ENCODE measurements around the gene PLAGL1.

Gene PLAGL1

DNA sequence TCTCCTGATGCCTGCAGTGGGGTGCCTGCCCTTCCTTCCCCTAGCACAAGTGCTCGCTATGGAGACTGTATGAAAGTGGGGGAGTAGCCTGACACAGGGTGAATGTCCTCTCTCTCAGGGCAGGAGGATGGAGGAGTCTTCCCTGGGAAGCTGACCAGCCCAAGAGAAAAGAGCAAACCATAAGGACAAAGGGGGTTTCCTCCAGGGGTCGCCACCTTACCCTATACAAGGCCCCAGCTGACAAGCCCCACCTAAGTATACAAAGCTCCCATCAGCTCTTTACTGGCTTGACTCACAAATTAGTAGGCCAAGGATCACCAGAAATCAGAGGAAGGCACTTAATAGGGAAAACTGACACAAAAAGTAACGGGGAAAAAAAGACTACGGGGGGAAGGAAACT, 54.1 kb downstream of the PLAGL1 start:
- Histone ChIP-seq H4K20me1 (ENCODE audit: insufficient read depth, low read length, poor library complexity, severe bottlenecking) (no peaks in the 10 kb centered on the region), H3K9me2 (replicated peaks; ENCODE audit: low read depth, low read length) (no peaks in the 10 kb centered on the region), H3K27me3 (ENCODE audit: insufficient read depth, low read length, poor library complexity, severe bottlenecking) (no peaks in the 10 kb centered on the region), H3K4me2 (ENCODE audit: low read depth, low read length, poor library complexity, severe bottlenecking) (no peak overlapping the region), H3K79me2 (ENCODE audit: insufficient read depth, low read length) (no peaks in the 10 kb centered on the region), H3K9me3 (ENCODE audit: insufficient read depth, low read depth, low read length) (no peaks in the 10 kb centered on the region), H2AFZ (ENCODE audit: low read length) (no peak overlapping the region), H3K9ac (ENCODE audit: low read depth, low read length, poor library complexity, severe bottlenecking) (no peak overlapping the region), H3K4me3 (ENCODE audit: low read length, poor library complexity, severe bottlenecking) (no peak overlapping the region), H3F3A (ENCODE audit: low read depth) (no peaks in the 10 kb centered on the region), H3K4me1 (ENCODE audit: insufficient read depth, low read length, poor library complexity, severe bottlenecking) (peaks cover 14% of the 10 kb centered on the region), H3K36me3 (ENCODE audit: insufficient read depth, low read length) (no peaks in the 10 kb centered on the region)
- TF ChIP-seq, protein P1, sequence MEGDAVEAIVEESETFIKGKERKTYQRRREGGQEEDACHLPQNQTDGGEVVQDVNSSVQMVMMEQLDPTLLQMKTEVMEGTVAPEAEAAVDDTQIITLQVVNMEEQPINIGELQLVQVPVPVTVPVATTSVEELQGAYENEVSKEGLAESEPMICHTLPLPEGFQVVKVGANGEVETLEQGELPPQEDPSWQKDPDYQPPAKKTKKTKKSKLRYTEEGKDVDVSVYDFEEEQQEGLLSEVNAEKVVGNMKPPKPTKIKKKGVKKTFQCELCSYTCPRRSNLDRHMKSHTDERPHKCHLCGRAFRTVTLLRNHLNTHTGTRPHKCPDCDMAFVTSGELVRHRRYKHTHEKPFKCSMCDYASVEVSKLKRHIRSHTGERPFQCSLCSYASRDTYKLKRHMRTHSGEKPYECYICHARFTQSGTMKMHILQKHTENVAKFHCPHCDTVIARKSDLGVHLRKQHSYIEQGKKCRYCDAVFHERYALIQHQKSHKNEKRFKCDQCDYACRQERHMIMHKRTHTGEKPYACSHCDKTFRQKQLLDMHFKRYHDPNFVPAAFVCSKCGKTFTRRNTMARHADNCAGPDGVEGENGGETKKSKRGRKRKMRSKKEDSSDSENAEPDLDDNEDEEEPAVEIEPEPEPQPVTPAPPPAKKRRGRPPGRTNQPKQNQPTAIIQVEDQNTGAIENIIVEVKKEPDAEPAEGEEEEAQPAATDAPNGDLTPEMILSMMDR (conservative IDR thresholded peaks at IDR 0.05; ENCODE audit: low read length) = peak; percentile 49
- TF ChIP-seq EZH2phosphoT487 (IDR thresholded peaks at IDR 0.05; ENCODE audit: borderline replicate concordance) = no peak

DNA sequence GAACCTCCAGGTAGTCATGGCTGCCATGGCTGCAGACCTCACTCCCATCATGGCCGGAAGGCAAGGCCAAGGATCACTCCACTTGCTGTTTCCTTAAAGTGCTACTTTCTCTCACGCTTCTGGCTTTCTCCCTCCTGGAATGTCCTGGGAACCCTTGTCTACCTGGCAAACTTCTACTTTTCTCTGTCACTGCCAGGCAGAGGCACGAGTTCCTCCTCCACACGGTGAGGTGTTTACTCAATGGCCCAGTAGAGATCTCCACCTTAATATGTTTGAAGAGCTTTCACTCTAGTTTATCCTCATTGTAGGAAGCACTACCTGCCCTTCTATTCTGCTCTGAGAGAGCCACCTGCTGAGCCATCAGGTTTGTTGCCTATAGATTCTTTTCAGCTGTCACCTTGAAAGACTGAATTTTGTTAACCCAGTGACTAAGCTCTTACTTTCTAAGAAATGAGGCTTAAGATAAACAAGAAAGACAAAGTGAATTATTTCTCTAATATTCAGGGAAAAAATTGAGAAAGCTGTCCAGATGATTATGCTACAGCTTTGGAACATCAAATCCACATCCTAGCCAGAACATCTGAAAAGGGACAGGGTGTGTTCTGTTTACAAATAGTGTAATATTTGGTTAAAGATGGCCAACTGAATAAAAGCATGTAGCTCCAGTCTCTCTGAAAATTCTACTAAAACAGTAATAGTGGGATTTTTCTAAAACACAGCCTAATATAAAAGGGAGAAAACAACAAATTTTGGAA, 54.9 kb downstream of the PLAGL1 start:
- Histone ChIP-seq H3K27me3 (ENCODE audit: insufficient read depth, low read length, poor library complexity, severe bottlenecking) (no peaks in the 10 kb centered on the region), H3K4me2 (ENCODE audit: low read depth, low read length, poor library complexity, severe bottlenecking) (no peak overlapping the region), H3K9me3 (ENCODE audit: insufficient read depth, low read depth, low read length) (no peaks in the 10 kb centered on the region)

GRCh38 chr6:143952060-143952778, 55.8 kb downstream of the PLAGL1 start:
- TF ChIP-seq, protein P1 (conservative IDR thresholded peaks at IDR 0.05; ENCODE audit: low read length) = no peak
- no peak for TF ChIP-seq EZH2phosphoT487 (IDR thresholded peaks at IDR 0.05; ENCODE audit: borderline replicate concordance)
- Histone ChIP-seq H4K20me1 (ENCODE audit: insufficient read depth, low read length, poor library complexity, severe bottlenecking) (no peaks in the 10 kb centered on the region), H3K9me2 (replicated peaks; ENCODE audit: low read depth, low read length) (no peaks in the 10 kb centered on the region), H3K27me3 (ENCODE audit: insufficient read depth, low read length, poor library complexity, severe bottlenecking) (no peaks in the 10 kb centered on the region), H3K36me3 (ENCODE audit: insufficient read depth, low read length) (peaks cover 5% of the 10 kb centered on the region; the same call in 1 of the 2 replicates), H3K4me1 (ENCODE audit: insufficient read depth, low read length, poor library complexity, severe bottlenecking) (peaks cover 14% of the 10 kb centered on the region), H3K4me3 (ENCODE audit: low read length, poor library complexity, severe bottlenecking) (no peak overlapping the region), H3K9me3 (ENCODE audit: insufficient read depth, low read depth, low read length) (no peaks in the 10 kb centered on the region), H3K4me2 (ENCODE audit: low read depth, low read length, poor library complexity, severe bottlenecking) (no peak overlapping the region), H3F3A (ENCODE audit: low read depth) (no peaks in the 10 kb centered on the region), H3K9ac (ENCODE audit: low read depth, low read length, poor library complexity, severe bottlenecking) (no peak overlapping the region), H2AFZ (ENCODE audit: low read length) (no peak overlapping the region), H3K79me2 (ENCODE audit: insufficient read depth, low read length) (no peaks in the 10 kb centered on the region)

More for the DNA sequence above, 54.9 kb downstream of the PLAGL1 start:
- H3K36me3 ChIP-seq (ENCODE audit: insufficient read depth, low read length) = no peaks in the 10 kb centered on the region
- H4K20me1 ChIP-seq (ENCODE audit: insufficient read depth, low read length, poor library complexity, severe bottlenecking) = no peaks in the 10 kb centered on the region
- no peak overlapping the region for H3K9ac ChIP-seq (ENCODE audit: low read depth, low read length, poor library complexity, severe bottlenecking)
- no peak overlapping the region for H3K4me3 ChIP-seq (ENCODE audit: low read length, poor library complexity, severe bottlenecking)
- TF ChIP-seq, protein P1 (conservative IDR thresholded peaks at IDR 0.05; ENCODE audit: low read length) = no peak
- TF ChIP-seq EZH2phosphoT487 (IDR thresholded peaks at IDR 0.05; ENCODE audit: borderline replicate concordance) = no peak
- no peaks in the 10 kb centered on the region for H3K79me2 ChIP-seq (ENCODE audit: insufficient read depth, low read length)
- peaks cover 14% of the 10 kb centered on the region for H3K4me1 ChIP-seq (ENCODE audit: insufficient read depth, low read length, poor library complexity, severe bottlenecking)
- H3K9me2 ChIP-seq (replicated peaks; ENCODE audit: low read depth, low read length) = no peaks in the 10 kb centered on the region
- no peak overlapping the region for H2AFZ ChIP-seq (ENCODE audit: low read length)
- no peaks in the 10 kb centered on the region for H3F3A ChIP-seq (ENCODE audit: low read depth)

Measured in Loucy (cell line).